ENCODE data around the gene FUBP3.

The FUBP3 gene

DNA sequence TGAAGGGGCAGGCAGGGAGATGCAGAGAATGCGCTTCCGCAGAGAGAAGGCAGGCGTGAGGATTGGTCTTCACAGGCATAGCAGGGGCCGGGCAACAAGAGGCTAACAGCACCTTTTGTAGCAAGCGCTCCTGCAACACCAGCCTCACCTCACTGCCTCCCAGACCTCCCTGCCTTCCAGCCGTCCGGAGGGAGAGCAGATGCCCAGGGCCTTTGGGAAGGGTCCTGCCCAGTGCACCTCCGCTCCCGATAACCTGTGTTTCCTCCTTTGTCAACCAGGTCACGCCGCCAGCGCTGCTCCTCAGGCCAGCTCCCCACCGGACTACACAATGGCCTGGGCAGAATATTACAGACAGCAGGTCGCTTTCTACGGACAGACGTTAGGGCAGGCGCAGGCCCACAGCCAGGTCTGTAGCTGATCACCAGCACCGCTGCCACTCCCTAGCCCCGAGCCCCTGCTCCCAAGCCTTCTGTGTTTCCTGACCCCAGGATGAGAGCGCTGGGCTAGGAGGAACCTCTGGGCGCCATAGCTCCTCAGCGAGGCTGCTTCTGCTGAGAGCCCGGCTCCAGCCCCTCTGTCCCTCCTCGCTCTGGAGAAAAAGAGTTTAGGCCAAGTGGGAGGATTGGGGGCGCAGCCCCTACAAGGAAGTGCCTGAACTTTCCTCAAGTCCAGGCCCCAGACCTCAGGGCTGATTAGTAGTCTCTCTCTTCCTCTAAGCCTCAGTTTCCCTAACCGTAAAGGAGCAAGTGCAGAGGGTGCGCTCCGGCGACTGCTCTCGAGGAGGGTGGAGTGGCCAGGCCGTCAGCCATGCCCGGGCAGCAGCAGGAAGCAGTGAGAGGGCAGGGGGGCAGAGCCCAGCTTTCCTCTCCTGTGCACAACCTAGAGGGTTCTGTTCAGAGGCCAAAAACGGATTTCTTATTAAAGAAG is 56.6 kb downstream of the FUBP3 start:
- FAIRE-seq = no peak

DNA sequence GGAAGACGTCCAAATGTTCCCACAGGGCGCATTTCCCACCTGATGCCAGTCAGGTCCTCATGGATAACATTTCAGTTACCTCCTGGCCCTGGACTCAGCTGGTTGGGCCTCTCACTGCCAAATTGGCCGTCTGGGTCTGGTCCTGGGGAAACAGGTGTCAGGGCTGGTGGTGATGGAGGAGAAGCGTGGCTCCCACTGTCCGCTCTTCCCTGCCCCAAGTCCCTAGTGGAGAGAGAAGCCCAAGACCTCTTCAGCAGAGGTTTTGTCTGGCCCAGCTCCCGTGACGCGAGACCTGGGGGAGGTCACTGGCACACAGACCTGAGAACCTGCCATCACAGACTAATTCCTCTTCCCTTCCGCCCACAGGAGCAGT is 57.3 kb downstream of the FUBP3 start:
- no peak for FAIRE-seq

- FAIRE-seq = no peak
These were observed 59.1 kb downstream of the FUBP3 start for GRCh38 chr9:130638284-130639123.

- FAIRE-seq = no peak
These were observed 59.9 kb downstream of the FUBP3 start for GRCh38 chr9:130639124-130639765.

- no peak for FAIRE-seq
These were observed 60.6 kb downstream of the FUBP3 start for GRCh38 chr9:130639866-130640555.

- no peak for FAIRE-seq
These were observed 61.3 kb downstream of the FUBP3 start for GRCh38 chr9:130640681-130641080.

GRCh38 chr9:130642926-130643325 is 63.5 kb downstream of the FUBP3 start:
- FAIRE-seq = no peak

GRCh38 chr9:130651221-130651620 is 71.8 kb downstream of the FUBP3 start:
- no peak for FAIRE-seq

- FAIRE-seq = no peak
These were observed 72.4 kb downstream of the FUBP3 start for GRCh38 chr9:130651752-130652151.

DNA sequence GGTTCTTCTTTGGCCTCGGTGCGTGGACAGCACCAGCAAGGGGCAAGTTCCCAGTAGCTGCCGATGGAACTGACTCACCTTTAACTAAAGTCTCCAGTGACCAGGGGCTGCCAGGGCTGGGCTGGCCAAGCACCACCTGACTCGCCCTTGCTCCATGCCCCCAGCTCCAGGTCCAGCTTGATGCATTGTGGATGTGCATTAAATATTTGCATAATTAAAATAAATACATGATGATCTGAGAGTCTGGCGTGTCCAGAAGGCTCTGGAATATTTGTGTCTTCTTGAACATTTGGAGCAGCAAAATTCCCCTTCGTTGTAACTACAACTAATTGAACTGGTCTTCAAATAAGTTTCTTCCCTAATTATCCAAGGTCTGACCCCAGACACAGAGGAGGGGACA is 75.5 kb downstream of the FUBP3 start:
- no peak for FAIRE-seq

- FAIRE-seq = no peak
These were observed 79.7 kb downstream of the FUBP3 start for GRCh38 chr9:130658893-130659698.

- no peak for FAIRE-seq
These were observed 80.4 kb downstream of the FUBP3 start for GRCh38 chr9:130659699-130660248.

DNA sequence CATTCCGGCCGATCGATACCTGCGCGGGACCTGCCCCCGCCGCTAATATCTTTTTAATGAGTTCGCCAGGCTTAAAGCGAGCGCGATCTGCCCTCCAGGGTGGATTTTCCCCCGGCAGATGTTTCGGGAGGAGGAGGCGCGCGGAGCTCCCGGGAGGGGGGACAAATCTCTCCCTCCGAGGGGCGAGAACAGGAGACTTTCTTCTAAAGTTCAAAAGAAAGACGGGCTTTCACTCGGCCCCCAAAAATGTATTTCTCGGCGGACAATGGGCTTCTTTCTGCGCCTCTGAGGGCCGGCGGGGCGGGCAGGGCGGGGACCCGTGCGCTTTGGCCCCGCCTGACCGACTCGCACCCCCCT is 80.9 kb downstream of the FUBP3 start:
- no peak for FAIRE-seq

- FAIRE-seq = no peak
These were observed 81.5 kb downstream of the FUBP3 start for GRCh38 chr9:130660683-130661450.

GRCh38 chr9:130661451-130662098 is 82.2 kb downstream of the FUBP3 start:
- no peak for FAIRE-seq

DNA sequence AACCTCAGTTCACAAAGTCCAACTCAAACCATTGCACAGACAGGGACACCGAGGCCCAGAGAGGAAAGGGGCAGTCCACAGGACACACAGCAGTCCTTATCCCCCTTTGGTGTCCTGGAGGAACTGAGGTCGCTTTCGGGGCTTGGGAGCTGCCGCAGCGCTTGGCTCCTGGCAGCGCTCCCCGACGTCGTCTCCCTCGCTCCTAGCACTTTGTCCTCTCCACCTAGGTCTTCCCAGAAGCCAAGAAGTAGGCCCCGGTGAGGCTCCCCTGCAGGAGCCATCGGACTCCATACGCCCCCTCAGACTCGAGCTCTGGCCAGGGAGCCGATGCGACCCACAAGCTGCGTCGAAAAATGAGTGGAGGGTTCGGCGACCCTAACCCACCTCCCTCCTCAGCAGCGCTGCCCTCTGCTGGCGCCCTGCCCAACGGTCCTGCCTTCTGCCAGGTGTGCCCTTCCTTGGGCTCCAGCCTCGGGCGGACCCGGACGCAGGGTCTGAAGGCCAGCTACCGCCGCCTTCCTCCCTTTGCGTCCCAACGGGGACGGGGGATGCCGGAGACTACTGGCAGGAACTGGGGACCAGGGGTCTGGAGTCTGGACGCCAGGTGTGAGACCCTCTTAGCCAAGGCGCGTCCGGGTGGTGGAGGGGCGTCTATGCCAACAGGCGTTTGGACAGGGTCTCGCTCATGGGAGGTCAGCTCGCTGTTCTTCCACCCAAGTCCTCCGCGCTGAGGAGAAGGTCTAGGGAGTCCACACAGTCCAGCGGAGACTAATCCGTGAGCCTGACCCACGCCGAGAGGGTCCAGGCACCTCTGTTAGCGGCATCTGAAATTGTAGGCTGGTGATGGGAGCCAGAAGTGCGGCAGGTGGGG is 83.0 kb downstream of the FUBP3 start:
- FAIRE-seq = no peak

DNA sequence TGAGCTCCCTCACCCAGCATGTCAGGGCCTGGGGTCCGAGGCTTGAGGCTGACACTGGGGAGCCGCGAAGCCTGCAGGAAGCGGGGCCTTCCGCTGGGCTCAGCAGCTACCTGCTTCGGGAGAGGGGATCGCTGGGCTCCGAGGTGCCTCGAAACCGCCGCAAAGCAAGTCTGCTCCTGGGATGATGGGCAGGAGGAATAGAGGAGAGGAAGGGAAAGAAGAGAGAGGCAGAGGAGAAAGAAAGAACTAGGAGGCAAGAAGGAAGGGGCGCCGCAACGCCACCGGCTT is 83.5 kb downstream of the FUBP3 start:
- FAIRE-seq = no peak

GRCh38 chr9:130663258-130663976 is 84.0 kb downstream of the FUBP3 start:
- no peak for FAIRE-seq

GRCh38 chr9:130663977-130664250 is 84.5 kb downstream of the FUBP3 start:
- FAIRE-seq = no peak
